ENCODE results near the gene CCDC192.

CCDC192 gene

GRCh38 chr5:127925916-127926315, 222.7 kb downstream of the CCDC192 start:
- FAIRE-seq: peak; percentile 52
- TF ChIP-seq SPI1 (IDR thresholded peaks at IDR 0.05; ENCODE audit: low read depth, low read length): no peak
- DNase-seq (ENCODE audit: insufficient read length, low spot score): no peak

GRCh38 chr5:127926974-127927373, 223.8 kb downstream of the CCDC192 start:
- no peak for FAIRE-seq
- TF ChIP-seq POLR2AphosphoS5 (IDR thresholded peaks at IDR 0.05; ENCODE audit: low read depth, low read length): no peak

GRCh38 chr5:127928053-127928452, 224.9 kb downstream of the CCDC192 start:
- TF ChIP-seq SPI1 (IDR thresholded peaks at IDR 0.05; ENCODE audit: low read depth, low read length): no peak
- TF ChIP-seq TAF1 (IDR thresholded peaks at IDR 0.05; ENCODE audit: low read depth, low read length): no peak
- no peak for TF ChIP-seq POLR2A (IDR thresholded peaks at IDR 0.05; ENCODE audit: low read depth, low read length)
- no peak for TF ChIP-seq POU2F2 (IDR thresholded peaks at IDR 0.05; ENCODE audit: low read depth, low read length)
- TF ChIP-seq POLR2AphosphoS5 (IDR thresholded peaks at IDR 0.05; ENCODE audit: low read depth, low read length): no peak
- no peak for TF ChIP-seq PAX5 (IDR thresholded peaks at IDR 0.05; ENCODE audit: insufficient read depth, low read length, severe bottlenecking)
- FAIRE-seq (no peak), DNase-seq (ENCODE audit: insufficient read length, low spot score) (no peak)

More at GRCh38 chr5:127926974-127927373, 223.8 kb downstream of the CCDC192 start:
- DNase-seq (ENCODE audit: insufficient read length, low spot score): no peak

- TF ChIP-seq SPI1 (IDR thresholded peaks at IDR 0.05; ENCODE audit: low read depth, low read length) (no peak), POLR2AphosphoS5 (IDR thresholded peaks at IDR 0.05; ENCODE audit: low read depth, low read length) (no peak), POU2F2 (IDR thresholded peaks at IDR 0.05; ENCODE audit: low read depth, low read length) (no peak), TAF1 (IDR thresholded peaks at IDR 0.05; ENCODE audit: low read depth, low read length) (no peak), POLR2A (IDR thresholded peaks at IDR 0.05; ENCODE audit: low read depth, low read length) (no peak), PAX5 (IDR thresholded peaks at IDR 0.05; ENCODE audit: insufficient read depth, low read length, severe bottlenecking) (no peak)
- DNase-seq (ENCODE audit: insufficient read length, low spot score) (no peak), FAIRE-seq (no peak)
These were observed 227.1 kb downstream of the CCDC192 start for GRCh38 chr5:127930311-127930710.

- no peak for TF ChIP-seq PAX5 (IDR thresholded peaks at IDR 0.05; ENCODE audit: insufficient read depth, low read length, severe bottlenecking)
- TF ChIP-seq POU2F2 (IDR thresholded peaks at IDR 0.05; ENCODE audit: low read depth, low read length): no peak
- TF ChIP-seq TAF1 (IDR thresholded peaks at IDR 0.05; ENCODE audit: low read depth, low read length): no peak
- no peak for TF ChIP-seq SPI1 (IDR thresholded peaks at IDR 0.05; ENCODE audit: low read depth, low read length)
- no peak for TF ChIP-seq POLR2A (IDR thresholded peaks at IDR 0.05; ENCODE audit: low read depth, low read length)
- TF ChIP-seq POLR2AphosphoS5 (IDR thresholded peaks at IDR 0.05; ENCODE audit: low read depth, low read length): no peak
- DNase-seq (ENCODE audit: insufficient read length, low spot score) (no peak), FAIRE-seq (no peak)
These were observed 228.2 kb downstream of the CCDC192 start for GRCh38 chr5:127931396-127931795.

GRCh38 chr5:127933348-127933747, 230.2 kb downstream of the CCDC192 start:
- no peak for TF ChIP-seq POU2F2 (IDR thresholded peaks at IDR 0.05; ENCODE audit: low read depth, low read length)
- no peak for TF ChIP-seq SPI1 (IDR thresholded peaks at IDR 0.05; ENCODE audit: low read depth, low read length)
- TF ChIP-seq TAF1 (IDR thresholded peaks at IDR 0.05; ENCODE audit: low read depth, low read length): no peak
- TF ChIP-seq PAX5 (IDR thresholded peaks at IDR 0.05; ENCODE audit: insufficient read depth, low read length, severe bottlenecking): no peak
- no peak for TF ChIP-seq POLR2AphosphoS5 (IDR thresholded peaks at IDR 0.05; ENCODE audit: low read depth, low read length)
- no peak for TF ChIP-seq POLR2A (IDR thresholded peaks at IDR 0.05; ENCODE audit: low read depth, low read length)
- FAIRE-seq (no peak), DNase-seq (ENCODE audit: insufficient read length, low spot score) (no peak)

GRCh38 chr5:127934791-127935256, 231.6 kb downstream of the CCDC192 start:
- DNase-seq (ENCODE audit: insufficient read length, low spot score) (no peak), FAIRE-seq (no peak)
- TF ChIP-seq TAF1 (IDR thresholded peaks at IDR 0.05; ENCODE audit: low read depth, low read length) (no peak), PAX5 (IDR thresholded peaks at IDR 0.05; ENCODE audit: insufficient read depth, low read length, severe bottlenecking) (no peak)

- DNase-seq (ENCODE audit: insufficient read length, low spot score) (no peak), FAIRE-seq (no peak)
- no peak for TF ChIP-seq SPI1 (IDR thresholded peaks at IDR 0.05; ENCODE audit: low read depth, low read length)
- no peak for TF ChIP-seq TAF1 (IDR thresholded peaks at IDR 0.05; ENCODE audit: low read depth, low read length)
These were observed 232.2 kb downstream of the CCDC192 start for GRCh38 chr5:127935398-127935797.

GRCh38 chr5:127936439-127936972, 233.3 kb downstream of the CCDC192 start:
- FAIRE-seq (no peak), DNase-seq (ENCODE audit: insufficient read length, low spot score) (no peak)
- TF ChIP-seq POU2F2 (IDR thresholded peaks at IDR 0.05; ENCODE audit: low read depth, low read length): no peak
- peak; percentile 45 for TF ChIP-seq SPI1 (IDR thresholded peaks at IDR 0.05; ENCODE audit: low read depth, low read length)

GRCh38 chr5:127938746-127939145, 235.6 kb downstream of the CCDC192 start:
- TF ChIP-seq TAF1 (IDR thresholded peaks at IDR 0.05; ENCODE audit: low read depth, low read length) (no peak), POU2F2 (IDR thresholded peaks at IDR 0.05; ENCODE audit: low read depth, low read length) (no peak), SPI1 (IDR thresholded peaks at IDR 0.05; ENCODE audit: low read depth, low read length) (no peak), POLR2A (IDR thresholded peaks at IDR 0.05; ENCODE audit: low read depth, low read length) (no peak), POLR2AphosphoS5 (IDR thresholded peaks at IDR 0.05; ENCODE audit: low read depth, low read length) (no peak), PAX5 (IDR thresholded peaks at IDR 0.05; ENCODE audit: insufficient read depth, low read length, severe bottlenecking) (no peak)
- FAIRE-seq (no peak), DNase-seq (ENCODE audit: insufficient read length, low spot score) (no peak)

- DNase-seq (ENCODE audit: insufficient read length, low spot score) (no peak), FAIRE-seq (no peak)
- TF ChIP-seq SPI1 (IDR thresholded peaks at IDR 0.05; ENCODE audit: low read depth, low read length) (no peak), POLR2AphosphoS5 (IDR thresholded peaks at IDR 0.05; ENCODE audit: low read depth, low read length) (no peak), POU2F2 (IDR thresholded peaks at IDR 0.05; ENCODE audit: low read depth, low read length) (no peak), TAF1 (IDR thresholded peaks at IDR 0.05; ENCODE audit: low read depth, low read length) (no peak), POLR2A (IDR thresholded peaks at IDR 0.05; ENCODE audit: low read depth, low read length) (no peak), PAX5 (IDR thresholded peaks at IDR 0.05; ENCODE audit: insufficient read depth, low read length, severe bottlenecking) (no peak)
These were observed 237.7 kb downstream of the CCDC192 start for GRCh38 chr5:127940854-127941253.
